ENCODE measurements around the gene RAB25.
"Not testable (repeated sequence)": the region's sequence is repeated elsewhere in the genome, so short reads cannot be mapped to it uniquely, and the experiment has no call there.

GRCh38 chr1:156034991-156035390 lies 26.0 kb upstream of the RAB25 start:
- TF ChIP-seq CTCF (IDR thresholded peaks at IDR 0.05; ENCODE audit: insufficient read depth, low read length, poor library complexity, severe bottlenecking); EZH2phosphoT487 (conservative IDR thresholded peaks at IDR 0.05; ENCODE audit: low read length): not testable (repeated sequence)
